Measurements from ENCODE around the gene MLST8. TPM values are rescaled to one million over a fixed set of nuclear protein-coding genes. Genes with fewer than 3 reads are reported as not detected.

The MLST8 gene
- total RNA-seq (10 to 100 TPM; 24.5 to 56.2 (median 28.4) TPM), polyA plus RNA-seq (10 to 100 TPM in 1 of 2 donors, 1 to 10 TPM in 1; 7.4 to 42.9 TPM)
- long read RNA-seq, donor 1, transcript MLST8-215 (9 exons, 1,861 nt), result minor isoform, 33 of 229 reads
- long read RNA-seq, donor 1, transcript MLST8-203 (9 exons, 1,691 nt), result minor isoform, 14 of 229 reads
- long read RNA-seq, donor 1, transcript MLST8-230 (8 exons, 2,116 nt), result minor isoform, 20 of 229 reads
- long read RNA-seq, donor 1, transcript MLST8-232 (9 exons, 1,870 nt), result major isoform, 76 of 229 reads
- long read RNA-seq, donor 1, partial matches to known transcripts, result 21 of 229 reads
- long read RNA-seq, donor 1, other reads (novel, unspliced or antisense), result 50 of 229 reads
- long read RNA-seq, donor 2, transcript MLST8-232 (9 exons, 1,870 nt), result major isoform, 9 of 25 reads
- long read RNA-seq, donor 2, partial matches to known transcripts, result 0 of 25 reads
- long read RNA-seq, donor 2, other reads (novel, unspliced or antisense), result 0 of 25 reads
- long read RNA-seq, donor 3, transcript MLST8-232 (9 exons, 1,870 nt), result major isoform, 28 of 109 reads
- long read RNA-seq, donor 3, transcript MLST8-230 (8 exons, 2,116 nt), result minor isoform, 7 of 109 reads
- long read RNA-seq, donor 3, transcript MLST8-215 (9 exons, 1,861 nt), result minor isoform, 11 of 109 reads
- long read RNA-seq, donor 3, transcript MLST8-203 (9 exons, 1,691 nt), result minor isoform, 18 of 109 reads
- long read RNA-seq, donor 3, partial matches to known transcripts, result 12 of 109 reads
- long read RNA-seq, donor 3, other reads (novel, unspliced or antisense), result 25 of 109 reads

GRCh38 chr16:2205104-2205966, at the start of gene MLST8:
Gene MLST8, plus strand, starts transcription at chr16:2205454. Its CDS starts 632 bp downstream, at chr16:2206086.
- TF ChIP-seq CTCF (IDR thresholded peaks at IDR 0.05) (peak in 1 of 3 donors; percentile 25), EP300 (IDR thresholded peaks at IDR 0.05) (no peak), POLR2A (IDR thresholded peaks at IDR 0.05) (peak; percentile 77)
- DNase-seq, result peak; percentile 85 to 93 (median 91)
- Histone ChIP-seq H3K4me1 (ENCODE audit: insufficient read depth) (peaks cover 8% of the 10 kb centered on the region), H3K27ac (peak within 1 kb of the TSS; percentile 97 to 99), H3K36me3 (no peaks in the 10 kb centered on the region), H3K27me3 (no peaks in the 10 kb centered on the region), H3K4me3 (peak within 1 kb of the TSS; percentile 93), H3K9me3 (no peaks in the 10 kb centered on the region)
- intact Hi-C loops (cut with DNase I), result no loop called here
- WGBS, 3 donors, result 0 to 1% (median 0%) methylated on average over 42 to 93 of the region's 93 CpGs

GRCh38 chr16:2155977-2156848, 49.0 kb upstream of the MLST8 start:
- H3K9me3 ChIP-seq, result no peaks in the 10 kb centered on the region
- TF ChIP-seq POLR2A (IDR thresholded peaks at IDR 0.05), result no peak
- TF ChIP-seq CTCF (IDR thresholded peaks at IDR 0.05), result no peak
- TF ChIP-seq EP300 (IDR thresholded peaks at IDR 0.05), result no peak
- no peaks in the 10 kb centered on the region for H3K27me3 ChIP-seq
- peaks cover 26% of the 10 kb centered on the region for H3K4me1 ChIP-seq (ENCODE audit: insufficient read depth)
- peak overlapping the region in 1 of 2 donors; percentile 65 for H3K27ac ChIP-seq
- 2 to 3% (median 3%) methylated on average over 44 to 47 of the region's 47 CpGs for WGBS, 3 donors
- DNase-seq, result peak in 4 of 5 donors; percentile 50 to 68 (median 58)
- no peaks in the 10 kb centered on the region for H3K36me3 ChIP-seq
- intact Hi-C loops (cut with DNase I), result loop anchor here in 1 of 4 donors (10.0 kb wide), 1 partner anchor 99 kb away; the partner anchor contains the start of gene ECI1
- peak overlapping the region; percentile 75 for H3K4me3 ChIP-seq

GRCh38 chr16:2156849-2157224, 48.4 kb upstream of the MLST8 start:
- Histone ChIP-seq H3K27ac (peak overlapping the region in 1 of 2 donors; percentile 8), H3K4me1 (ENCODE audit: insufficient read depth) (peaks cover 25% of the 10 kb centered on the region), H3K27me3 (no peaks in the 10 kb centered on the region), H3K9me3 (no peaks in the 10 kb centered on the region), H3K36me3 (no peaks in the 10 kb centered on the region), H3K4me3 (peak overlapping the region; percentile 75)
- WGBS, 3 donors, result 49 to 56% (median 56%) methylated on average over 5 of the region's 5 CpGs
- DNase-seq, result no peak
- no peak for TF ChIP-seq POLR2A (IDR thresholded peaks at IDR 0.05)
- TF ChIP-seq CTCF (IDR thresholded peaks at IDR 0.05), result no peak
- TF ChIP-seq EP300 (IDR thresholded peaks at IDR 0.05), result no peak
- intact Hi-C loops (cut with DNase I), result loop anchor here in 1 of 4 donors (10.0 kb wide), 1 partner anchor 98 kb away; the partner anchor contains the start of gene ECI1

Data from ovary (tissue), 10 donors.